Stimulated activated CD8-positive, alpha-beta memory T cell treated with anti-CD3 and anti-CD28 coated beads, Interleukin-15, amount 100 ng/mL, for 48 hours (primary cell): ENCODE measurements around the gene PIK3R6.
"Not testable (repeated sequence)": the region's sequence is repeated elsewhere in the genome, so short reads cannot be mapped to it uniquely, and the experiment has no call there.

Source experiments
- DNase-seq, 2 donors: peaks; one replicate each; pipeline ENCODE4 v3.0.0-alpha.2; 2020; ENCODE audit warnings: low read depth in 2 of 2

PIK3R6 gene

DNA sequence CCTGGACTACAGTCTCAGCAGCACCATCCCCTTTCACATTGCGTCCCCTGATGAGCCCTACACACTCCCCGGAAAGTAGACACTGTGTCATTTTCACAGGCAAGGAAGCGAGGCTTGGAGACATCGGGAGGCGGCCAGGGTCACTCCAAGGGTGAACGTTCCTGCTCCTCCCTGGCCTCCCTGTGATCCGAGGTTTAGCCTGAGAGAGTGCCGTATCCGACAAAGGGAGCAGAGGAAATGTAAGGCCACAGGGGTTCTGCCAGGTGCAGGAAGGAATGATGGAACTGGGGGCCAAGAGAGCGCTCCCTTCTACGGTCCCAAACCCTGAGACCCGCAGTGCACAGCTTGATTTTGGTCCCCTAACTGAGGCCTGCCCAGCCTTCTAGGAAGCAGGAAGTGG, 8.0 kb upstream of the PIK3R6 start:
- no peak for DNase-seq

DNA sequence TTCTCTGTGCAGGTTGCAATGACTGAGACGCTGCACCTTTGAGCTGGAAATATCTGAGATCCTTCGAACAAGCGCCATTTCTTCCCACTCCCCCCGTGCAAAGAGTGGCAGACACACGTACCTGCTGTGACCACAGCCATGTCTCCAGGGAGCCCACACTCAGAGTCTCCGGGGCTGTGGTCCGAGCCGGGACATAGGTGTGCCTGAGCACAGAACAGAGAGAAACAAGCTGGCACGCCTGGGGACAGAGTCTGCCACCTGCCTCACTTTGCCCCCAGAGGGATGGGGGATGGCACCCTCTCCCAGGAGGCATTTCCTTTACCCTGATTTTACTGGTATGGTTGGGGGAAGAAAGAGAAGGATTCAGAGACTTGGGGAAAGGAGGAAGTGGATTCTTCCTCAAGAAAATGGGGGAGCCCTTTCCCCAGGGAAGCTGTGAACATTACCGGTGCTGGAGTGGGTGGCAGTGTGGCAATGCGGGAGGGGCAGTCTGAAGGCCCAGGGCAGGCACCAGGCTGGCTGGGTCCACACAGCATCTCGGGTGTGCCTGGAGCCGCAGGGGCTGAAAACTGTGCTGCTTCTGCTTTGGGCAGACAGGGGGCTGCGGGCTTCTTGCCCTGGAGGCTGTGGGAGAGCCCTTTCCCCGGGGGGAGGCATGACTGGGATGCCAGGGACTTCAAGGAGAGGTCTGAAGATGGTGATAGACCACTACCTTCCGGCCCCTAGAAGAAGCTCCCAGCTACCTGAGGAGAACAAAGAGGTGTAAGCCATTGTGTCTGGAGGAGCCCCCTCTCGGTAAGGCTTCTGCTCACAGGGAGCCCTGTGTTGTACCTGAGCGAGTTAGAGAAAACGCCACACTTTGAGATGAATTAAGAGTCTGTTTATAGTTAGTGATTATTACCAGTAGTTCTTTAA, 6.6 kb upstream of the PIK3R6 start:
- no peak for DNase-seq

DNA sequence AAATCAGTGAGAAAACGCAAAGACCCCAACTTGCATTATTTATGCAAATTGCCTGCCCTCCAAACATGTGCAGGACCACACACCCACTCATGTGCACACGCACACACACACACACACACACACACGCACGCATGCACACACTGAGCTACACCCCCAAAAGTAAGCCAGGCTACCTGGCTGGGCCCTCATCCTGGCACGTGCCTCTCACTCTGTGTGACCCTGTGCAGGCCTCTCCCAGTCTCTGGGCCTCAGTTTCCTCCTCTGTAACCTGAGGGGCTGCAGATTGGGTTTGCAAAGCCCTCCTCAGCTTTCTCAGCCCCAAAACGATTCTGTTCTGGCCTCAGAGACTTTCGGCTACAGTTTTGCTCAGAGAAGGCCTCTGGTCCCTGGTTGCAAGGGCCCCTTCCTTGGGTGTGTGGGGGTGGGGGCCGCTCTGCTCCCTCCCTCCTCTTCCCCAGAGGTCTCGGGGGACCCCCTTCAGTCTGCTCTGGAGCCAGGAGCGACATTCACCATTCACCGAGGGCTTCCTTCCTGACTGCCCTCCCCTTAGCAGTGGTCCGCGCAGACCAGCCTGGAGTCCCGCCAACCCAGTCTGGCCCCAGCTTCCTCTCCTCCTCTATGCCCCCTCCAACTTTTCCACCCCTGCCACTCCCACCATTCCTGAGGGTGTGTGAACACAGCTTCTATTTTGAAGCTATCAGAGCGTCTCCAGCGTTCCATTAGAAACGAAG, 5.4 kb upstream of the PIK3R6 start:
- no peak for DNase-seq

DNA sequence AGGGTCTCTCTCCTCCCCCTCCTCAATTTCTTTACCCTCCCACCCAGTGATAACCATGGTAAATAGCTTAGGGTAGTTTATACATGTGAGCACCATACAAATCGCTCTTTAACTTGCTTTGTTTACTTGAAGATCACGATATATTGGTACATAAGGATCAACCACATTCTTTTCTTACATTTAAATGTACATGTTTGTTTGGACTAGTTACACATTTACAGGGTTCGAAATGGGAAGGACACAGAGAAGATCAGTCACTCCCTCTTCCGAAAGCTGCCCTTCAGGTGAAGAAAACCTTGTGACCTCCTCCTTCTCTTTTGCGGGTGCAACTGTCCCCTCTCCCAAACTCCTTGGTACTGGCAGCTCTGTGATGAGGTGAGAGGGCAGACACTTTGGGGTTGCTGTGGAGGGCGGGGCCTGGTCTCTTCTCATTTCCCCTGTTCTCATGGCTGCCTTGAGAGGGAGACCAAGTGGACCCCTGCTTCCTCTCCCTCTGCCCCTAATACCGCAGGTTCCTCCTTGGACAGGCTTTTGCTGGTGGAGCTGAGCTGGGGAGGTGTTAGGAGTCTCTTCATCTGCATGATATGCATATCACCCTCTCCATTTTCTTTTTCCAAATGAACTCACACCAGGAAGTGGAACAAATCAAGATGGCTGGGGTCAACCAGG, 4.7 kb upstream of the PIK3R6 start:
- DNase-seq, result no peak

DNA sequence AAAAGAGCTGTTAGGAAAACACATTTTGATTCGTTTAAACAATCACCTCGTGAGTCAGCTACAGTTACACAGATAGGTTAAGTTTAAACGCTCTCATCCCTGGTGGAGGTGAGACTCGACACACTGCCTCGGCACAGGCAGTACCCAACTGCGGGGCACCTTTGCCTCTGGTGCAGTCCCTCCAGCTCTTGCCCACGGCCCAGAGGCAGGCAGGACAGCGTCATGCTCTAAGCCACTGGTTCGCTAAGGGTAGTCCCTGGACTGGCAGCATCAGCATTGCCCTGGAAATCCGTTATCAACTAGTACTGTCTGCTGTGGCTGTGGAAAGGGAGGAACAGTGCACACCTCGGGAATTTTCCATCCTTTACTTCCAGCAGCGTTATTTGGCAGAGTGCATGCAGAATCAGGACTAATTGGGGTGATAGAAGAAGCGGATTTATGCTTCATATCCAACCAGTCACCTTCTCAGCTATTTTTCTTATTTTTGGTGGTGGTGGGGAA, 3.7 kb upstream of the PIK3R6 start:
- no peak for DNase-seq

DNA sequence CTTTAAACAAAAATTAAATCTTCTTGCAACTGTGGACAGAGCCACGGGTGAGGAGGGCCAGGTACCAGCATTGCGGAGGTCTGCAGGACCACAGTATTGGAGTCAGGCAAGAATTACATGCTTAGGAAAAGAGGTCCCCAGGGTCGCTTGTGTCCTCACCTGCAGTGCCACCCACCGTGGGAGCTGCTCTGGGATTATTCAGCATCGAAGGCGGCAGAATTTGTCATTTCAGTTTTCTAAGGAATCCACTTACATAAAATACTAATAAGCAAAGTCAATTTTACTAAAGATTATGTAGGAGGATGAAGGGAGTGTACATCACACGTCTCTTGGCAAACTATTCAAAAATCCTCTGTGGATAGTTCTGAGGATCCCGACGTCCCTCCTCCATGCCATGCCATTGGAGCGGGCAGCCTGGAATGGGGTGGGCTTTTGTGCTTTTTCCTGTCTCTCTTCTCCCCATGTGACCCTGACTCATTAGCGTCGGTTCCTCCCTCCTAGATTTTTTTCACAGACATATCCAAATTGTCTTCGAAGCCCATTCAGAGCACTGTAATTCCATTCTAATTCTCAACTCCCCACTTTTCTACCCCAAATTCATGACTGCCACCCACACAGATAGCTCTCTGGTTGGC, 3.0 kb upstream of the PIK3R6 start:
- no peak for DNase-seq

DNA sequence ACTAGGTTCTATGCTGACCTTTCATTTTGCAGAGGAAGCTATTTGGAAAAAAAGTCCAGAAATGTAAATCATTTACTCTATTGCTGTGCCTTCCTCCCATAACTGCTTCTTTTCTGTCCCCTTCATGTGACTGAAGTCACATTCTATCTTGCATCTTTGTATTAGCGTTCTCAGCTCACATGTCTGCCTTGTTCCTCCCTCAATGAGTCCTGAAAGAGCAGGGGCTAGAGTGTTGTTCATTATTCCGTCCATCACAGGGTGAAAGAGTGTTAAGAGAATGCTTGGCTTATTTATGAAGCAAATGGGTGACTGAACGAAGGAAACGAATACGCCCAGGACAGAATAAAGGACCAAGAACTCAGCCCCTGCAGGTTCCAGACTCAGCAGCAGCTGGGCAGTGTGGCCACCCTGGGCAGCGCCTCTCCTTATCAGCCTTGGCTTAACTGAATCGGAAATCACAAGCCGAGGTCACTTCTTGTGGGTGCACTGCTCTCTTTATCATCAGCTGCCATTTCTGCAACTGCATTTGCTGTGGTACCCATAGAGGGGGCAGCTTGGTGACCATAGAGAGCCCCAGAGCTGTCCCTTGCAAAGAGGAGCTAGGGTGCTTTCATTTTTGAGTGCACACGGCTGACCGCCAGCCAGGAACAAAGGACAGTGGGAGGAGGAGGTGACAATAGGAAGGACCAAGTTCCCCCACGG, 1.8 kb upstream of the PIK3R6 start:
- DNase-seq, result no peak

DNA sequence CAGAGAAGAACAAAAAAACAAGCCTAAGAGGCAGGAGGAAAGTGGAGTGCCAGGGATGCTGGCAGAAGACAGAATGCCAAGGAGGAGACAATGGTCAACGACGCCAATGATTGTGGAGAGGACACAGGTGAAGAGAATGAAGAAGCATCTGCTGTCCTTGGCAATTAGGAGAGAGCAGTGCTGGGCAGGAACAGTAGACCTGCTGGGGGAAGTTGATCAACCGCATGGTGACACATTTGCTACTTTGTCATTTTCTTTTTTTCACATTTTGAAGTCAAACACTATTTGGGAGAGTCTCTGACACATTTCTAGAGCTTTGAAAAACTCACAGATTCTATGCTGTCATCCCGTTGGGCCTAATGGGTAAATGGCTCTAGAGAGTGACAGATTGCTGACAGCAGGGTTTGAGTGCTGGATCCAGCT, 1.1 kb upstream of the PIK3R6 start:
- DNase-seq, result no peak

DNA sequence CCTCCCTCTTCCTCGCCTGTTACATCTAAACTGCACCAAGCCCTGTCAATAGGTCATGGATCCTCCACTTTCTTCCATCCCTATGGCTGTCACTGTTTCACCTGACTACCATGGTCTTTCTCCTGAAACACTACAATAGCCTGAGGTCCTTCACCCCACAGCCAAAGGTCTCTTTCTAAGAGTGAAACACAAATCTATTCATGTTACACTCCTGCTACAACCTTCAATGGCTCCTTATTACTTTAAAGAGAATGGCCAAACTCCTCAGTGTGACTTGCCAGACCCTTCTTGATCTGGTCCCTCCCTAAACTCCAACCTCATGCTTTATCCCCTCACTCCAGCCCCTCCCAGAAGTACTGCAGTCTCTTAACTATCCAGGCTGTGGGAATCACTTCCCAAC, 618 bp upstream of the PIK3R6 start:
- DNase-seq, result no peak

DNA sequence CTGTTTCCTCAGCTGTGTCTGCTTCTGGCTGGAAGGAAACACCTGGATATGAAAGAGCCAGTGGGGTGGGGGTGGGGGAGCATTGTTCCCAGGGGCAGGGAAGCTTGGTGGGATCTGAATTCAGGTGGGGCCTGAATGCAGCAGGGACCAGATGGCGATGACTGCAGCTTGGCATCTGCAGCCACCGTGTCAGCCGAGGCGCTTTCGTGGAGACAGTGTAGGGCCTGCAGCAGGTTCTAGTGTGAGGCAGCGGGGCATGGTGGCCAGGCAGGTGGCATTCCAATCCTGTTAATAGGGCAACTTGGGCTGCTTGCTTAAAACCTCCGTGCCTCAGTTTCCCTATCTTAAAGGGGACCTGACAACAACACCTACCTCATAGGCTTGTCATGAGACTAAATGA, 1.7 kb downstream of the PIK3R6 start:
- no peak for DNase-seq

DNA sequence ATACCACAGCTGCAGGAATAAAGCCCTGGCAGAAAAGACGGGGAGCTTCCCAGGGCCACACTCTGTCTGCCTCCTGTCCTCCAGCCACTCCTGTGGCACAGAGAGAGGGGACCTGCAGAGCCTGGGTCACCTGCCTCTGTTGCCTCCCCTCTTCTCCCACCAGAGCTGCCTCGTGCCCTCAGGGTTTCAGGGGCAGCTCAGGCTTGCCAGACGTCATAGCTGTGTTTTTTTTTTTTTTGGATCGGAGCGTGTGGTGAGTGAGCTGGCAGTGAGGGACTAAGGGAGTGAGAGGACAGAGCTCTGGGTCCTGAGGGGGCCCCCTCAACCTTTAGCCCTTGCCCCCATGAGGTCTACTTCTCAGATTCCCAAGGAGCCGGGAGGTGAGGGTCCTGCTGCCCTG, 2.1 kb downstream of the PIK3R6 start:
- no peak for DNase-seq

DNA sequence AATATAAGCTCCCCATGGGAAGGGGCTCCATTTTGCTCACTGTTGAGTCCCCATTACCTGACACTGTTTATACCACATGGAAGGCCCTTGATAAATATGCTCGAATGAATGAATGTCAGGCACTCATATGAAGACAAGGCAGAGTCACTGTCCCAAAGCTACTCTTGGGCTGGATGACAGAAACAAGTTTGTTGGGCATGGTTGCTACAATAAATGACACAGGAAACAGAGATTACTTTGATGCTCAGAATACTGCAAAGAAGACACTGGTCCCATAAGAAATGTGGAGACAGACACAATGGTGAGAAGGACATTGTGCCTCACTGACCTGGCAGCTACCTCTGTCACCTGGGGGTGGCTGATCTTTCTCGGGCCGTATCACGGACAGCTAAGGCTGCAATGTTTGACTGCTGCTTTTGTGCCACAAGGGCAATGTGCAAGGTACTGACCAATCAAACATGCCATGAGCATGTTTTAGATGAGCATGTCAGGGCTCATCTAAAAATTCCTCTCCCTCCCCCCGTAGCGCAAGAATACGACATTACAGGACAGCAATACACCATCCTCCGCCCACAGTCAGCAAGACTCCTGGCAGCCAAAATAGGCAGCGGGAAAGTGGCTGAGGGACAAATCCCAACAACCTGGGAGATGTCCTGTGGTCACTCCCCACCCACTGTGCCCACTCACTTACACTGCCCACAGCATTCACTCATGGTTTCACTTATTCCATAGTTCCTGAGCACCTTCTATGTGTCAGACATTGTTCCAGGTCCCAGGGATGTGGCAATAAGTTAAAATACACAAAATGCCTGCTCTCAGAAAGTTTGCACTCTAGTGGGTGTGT, 5.0 kb downstream of the PIK3R6 start:
- no peak for DNase-seq

DNA sequence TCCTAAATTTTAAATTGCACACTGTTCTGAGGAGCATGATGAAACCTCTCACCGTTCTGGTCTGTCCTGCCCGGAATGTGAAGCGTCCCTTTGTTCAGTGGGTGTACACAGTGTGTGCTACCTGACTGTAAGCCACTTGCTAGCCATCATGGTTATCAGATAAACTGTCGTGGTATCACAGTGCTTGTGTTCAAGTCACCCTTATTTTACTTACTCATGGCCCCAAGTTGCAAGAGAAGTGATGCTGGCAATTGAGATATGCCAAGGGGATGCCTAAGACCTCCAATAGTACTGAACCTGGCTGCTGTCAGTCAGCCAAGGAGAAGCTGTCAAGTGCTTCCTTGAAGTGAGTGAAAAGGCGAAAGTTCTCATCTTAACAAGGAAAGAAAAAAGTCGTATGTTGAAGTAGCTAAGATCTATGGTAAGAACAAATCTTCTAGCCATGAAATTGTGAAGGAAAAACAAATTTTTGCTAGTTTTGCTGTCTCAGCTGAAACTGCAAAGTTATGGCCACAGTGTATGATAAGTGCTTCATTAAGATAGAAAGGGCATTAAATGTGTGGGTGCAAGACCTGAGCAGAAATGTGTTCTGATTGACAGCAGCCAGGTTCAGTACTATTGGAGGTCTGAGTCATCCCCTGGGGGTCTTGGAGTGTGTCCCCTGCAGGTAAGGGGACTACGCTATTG, 5.8 kb downstream of the PIK3R6 start:
- DNase-seq, result no peak

DNA sequence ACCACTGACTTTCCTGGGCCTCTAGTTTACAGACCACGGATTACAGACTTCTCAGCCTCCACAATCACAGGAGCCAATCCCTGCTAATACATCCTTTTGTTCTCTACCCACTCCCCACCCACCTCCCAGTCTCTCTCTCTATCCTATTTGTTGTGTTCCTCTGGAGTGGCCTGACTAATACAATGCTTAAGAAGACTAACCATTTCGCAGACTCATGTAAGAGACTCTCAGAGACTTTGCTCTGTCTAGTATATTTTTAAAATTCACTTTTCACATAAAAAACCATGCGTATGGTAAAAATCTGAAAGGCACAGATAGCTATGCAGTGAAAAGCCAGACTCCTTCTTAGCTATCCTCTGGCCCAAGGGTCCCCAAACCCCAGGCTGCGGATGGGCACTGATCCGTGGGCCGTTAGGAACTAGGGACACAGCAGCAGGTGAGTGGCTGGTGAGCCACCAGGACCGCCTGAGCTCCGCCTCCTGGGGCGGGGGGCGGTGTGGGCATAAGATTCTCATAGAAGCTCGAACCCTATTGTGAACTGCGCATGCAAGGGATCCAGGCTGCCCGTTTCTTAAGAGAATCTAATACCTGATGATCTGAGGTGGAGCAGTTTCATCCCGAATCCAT, 7.6 kb downstream of the PIK3R6 start:
- no peak for DNase-seq

DNA sequence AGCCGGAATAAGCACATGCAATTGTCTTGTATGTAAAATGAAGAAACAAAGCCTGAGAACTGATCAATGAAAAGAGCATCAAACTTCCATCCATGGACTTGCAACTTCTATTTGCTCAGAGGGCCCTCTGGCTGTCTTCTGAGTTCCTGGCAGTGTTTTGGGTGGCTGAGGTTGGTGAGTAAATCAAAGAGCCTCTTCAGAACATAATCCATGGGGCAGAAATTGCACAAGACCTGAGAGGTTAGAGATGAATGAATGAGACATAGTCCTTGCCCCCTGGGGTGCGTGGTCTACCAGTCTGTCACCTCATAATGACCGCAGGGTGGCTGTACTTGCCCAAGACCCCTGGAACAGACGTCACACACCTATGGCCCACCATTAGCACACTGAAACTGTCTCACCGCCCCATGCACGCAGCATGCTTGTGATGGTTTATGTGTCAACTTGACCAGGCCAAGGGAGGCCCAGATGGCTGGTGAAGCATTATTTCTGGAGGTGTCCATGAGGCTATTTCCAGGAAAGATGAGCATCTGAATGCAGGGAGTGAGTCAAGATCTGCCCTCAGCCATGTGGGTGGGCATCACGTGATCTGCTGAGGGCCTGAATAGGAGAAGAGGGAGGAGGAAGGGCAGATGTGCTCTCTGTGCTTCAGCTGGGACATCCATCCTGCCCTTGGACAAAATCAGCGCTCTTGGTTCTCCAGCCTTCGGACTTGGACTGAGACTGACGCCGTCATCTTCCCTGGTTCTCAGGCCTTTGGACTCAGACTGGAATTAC, 8.3 kb downstream of the PIK3R6 start:
- DNase-seq, result peak; percentile 23 to 41

DNA sequence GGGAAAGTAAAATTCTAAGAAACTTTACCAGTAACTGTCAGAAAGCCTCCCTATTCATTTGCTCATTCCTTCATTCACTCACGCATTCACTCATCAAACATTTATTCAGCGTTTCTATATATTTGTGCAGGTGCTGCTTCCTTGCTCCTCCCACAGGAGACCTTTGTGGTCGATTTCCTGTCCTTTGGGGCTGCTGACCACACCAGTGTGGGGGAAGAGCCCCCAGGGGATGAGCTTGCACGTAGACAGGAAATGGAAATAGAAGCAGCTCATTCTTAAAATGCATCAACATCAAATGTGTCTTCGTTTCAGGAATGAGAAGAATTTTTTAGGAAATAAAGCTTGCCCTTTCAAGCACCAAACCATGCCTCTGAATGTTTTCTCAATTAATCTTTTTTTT, 9.6 kb downstream of the PIK3R6 start:
- DNase-seq, result peak; percentile 55 to 62

DNA sequence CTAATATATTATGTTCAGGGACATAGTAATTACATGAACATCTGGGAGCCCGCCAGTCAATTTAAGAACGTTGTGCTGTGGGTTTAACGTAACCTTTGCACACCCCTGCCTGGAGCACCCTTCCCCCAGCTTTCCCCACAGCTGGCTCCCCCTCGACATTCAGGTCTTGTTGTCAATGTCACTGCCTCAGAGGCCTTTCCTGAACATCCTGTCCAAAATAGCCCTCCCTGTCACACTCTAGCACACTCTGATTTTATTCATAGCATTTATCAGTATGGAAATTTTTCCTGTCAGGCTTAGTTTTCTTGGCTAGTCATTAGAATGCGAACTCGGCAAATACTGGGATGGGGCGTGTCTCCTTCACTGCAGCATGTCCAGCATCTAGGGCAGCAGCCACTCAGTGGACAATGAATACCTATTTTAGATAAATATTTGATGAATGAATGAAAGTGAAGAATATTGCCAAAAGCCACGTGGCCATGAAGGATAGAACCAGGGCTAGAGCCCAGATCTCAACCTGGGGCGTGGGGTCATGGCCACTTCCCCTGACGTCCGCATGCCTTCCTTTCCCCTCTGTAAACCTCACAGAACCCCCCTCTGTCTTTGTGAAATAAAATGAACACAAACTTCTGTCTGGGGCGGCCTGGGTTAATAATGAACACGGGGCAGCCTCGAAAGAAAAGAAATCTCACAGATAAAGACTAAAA, 10.5 kb downstream of the PIK3R6 start:
- DNase-seq, result no peak

DNA sequence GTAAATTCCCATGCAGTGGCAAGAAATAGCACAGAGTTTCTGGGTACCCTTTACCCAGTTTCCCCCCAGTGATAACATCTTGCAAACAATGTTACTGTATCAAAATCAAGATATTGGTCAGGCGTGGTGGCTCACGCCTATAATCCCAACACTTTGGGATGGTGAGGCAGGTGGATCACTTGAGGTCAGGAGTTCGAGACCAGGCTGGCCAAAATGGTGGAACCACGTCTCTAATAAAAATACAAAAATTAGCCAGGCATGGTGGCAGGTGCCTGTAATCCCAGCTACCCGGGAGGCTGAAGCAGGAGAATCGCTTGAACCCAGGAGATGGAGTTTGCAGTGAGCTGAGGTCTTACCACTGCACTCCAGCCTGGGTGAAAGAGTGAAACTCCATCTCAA, 11.3 kb downstream of the PIK3R6 start:
- DNase-seq, result not testable (repeated sequence)
